ENCODE measurements around the gene LGALS3. TPM values are rescaled to one million over a fixed set of nuclear protein-coding genes. Genes with fewer than 3 reads are reported as not detected.
A peak's percentile ranks its signal among the peaks of the same experiment; 100 is the strongest.

The LGALS3 gene
- total RNA-seq, 1 donor from 2014 or later, result 1.2 TPM

GRCh38 chr14:55107766-55108554 lies 21.1 kb upstream of the LGALS3 start:
- TF ChIP-seq, protein P1, sequence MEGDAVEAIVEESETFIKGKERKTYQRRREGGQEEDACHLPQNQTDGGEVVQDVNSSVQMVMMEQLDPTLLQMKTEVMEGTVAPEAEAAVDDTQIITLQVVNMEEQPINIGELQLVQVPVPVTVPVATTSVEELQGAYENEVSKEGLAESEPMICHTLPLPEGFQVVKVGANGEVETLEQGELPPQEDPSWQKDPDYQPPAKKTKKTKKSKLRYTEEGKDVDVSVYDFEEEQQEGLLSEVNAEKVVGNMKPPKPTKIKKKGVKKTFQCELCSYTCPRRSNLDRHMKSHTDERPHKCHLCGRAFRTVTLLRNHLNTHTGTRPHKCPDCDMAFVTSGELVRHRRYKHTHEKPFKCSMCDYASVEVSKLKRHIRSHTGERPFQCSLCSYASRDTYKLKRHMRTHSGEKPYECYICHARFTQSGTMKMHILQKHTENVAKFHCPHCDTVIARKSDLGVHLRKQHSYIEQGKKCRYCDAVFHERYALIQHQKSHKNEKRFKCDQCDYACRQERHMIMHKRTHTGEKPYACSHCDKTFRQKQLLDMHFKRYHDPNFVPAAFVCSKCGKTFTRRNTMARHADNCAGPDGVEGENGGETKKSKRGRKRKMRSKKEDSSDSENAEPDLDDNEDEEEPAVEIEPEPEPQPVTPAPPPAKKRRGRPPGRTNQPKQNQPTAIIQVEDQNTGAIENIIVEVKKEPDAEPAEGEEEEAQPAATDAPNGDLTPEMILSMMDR (conservative IDR thresholded peaks at IDR 0.05), result no peak
- Mint-ChIP-seq H3K27ac (ENCODE audit: unreplicated experiment) (peak overlapping the region; percentile 87), H3K4me1 (peaks cover 15% of the 10 kb centered on the region), H3K9me3 (peaks cover 5% of the 10 kb centered on the region), H3K36me3 (ENCODE audit: low read depth) (peaks cover 5% of the 10 kb centered on the region), H3K27me3 (ENCODE audit: low read depth) (no peaks in the 10 kb centered on the region), H3K4me3 (no peak overlapping the region)
- no peak for DNase-seq (ENCODE audit: low read depth, low spot score)

GRCh38 chr14:55109836-55110235 lies 19.2 kb upstream of the LGALS3 start:
- peaks cover 11% of the 10 kb centered on the region for H3K4me1 Mint-ChIP-seq
- no peaks in the 10 kb centered on the region for H3K27me3 Mint-ChIP-seq (ENCODE audit: low read depth)
- no peaks in the 10 kb centered on the region for H3K36me3 Mint-ChIP-seq (ENCODE audit: low read depth)
- H3K9me3 Mint-ChIP-seq, result peaks cover 4% of the 10 kb centered on the region
- H3K4me3 Mint-ChIP-seq, result no peak overlapping the region
- no peak for DNase-seq (ENCODE audit: low read depth, low spot score)
- no peak overlapping the region for H3K27ac Mint-ChIP-seq (ENCODE audit: unreplicated experiment)
- TF ChIP-seq, protein P1 (conservative IDR thresholded peaks at IDR 0.05), result no peak

GRCh38 chr14:55111122-55111708 lies 17.8 kb upstream of the LGALS3 start:
- TF ChIP-seq, protein P1 (conservative IDR thresholded peaks at IDR 0.05), result peak; percentile 39

DNA sequence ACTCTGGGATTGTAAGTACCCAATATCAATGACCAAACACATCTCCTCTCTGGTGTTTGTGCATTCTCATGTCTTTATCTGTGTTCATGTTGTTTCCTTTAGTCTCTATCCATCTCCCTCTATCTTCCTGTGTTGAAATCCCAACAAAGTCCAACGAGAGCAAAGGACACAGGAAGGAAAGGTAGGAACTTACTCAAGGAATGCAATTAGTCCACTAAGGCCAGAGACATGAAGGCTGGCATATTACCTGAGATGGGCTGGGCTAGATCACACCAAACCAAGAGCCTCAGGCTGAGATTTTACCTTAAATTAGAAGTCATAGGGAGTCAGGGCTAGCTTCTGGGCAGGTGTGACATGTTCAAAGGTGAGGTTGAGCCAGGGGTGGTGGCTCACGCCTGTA lies 14.3 kb upstream of the LGALS3 start:
- Mint-ChIP-seq H3K27ac (ENCODE audit: unreplicated experiment) (no peak overlapping the region), H3K4me3 (no peak overlapping the region), H3K27me3 (ENCODE audit: low read depth) (no peaks in the 10 kb centered on the region), H3K36me3 (ENCODE audit: low read depth) (no peaks in the 10 kb centered on the region), H3K9me3 (peaks cover 4% of the 10 kb centered on the region), H3K4me1 (no peaks in the 10 kb centered on the region)
- DNase-seq (ENCODE audit: low read depth, low spot score), result no peak
- TF ChIP-seq, protein P1 (conservative IDR thresholded peaks at IDR 0.05), result no peak

More at GRCh38 chr14:55111122-55111708, 17.8 kb upstream of the LGALS3 start:
- DNase-seq (ENCODE audit: low read depth, low spot score), result no peak
- Mint-ChIP-seq H3K9me3 (peaks cover 4% of the 10 kb centered on the region), H3K4me1 (peaks cover 11% of the 10 kb centered on the region), H3K4me3 (no peak overlapping the region), H3K27ac (ENCODE audit: unreplicated experiment) (no peak overlapping the region), H3K27me3 (ENCODE audit: low read depth) (no peaks in the 10 kb centered on the region), H3K36me3 (ENCODE audit: low read depth) (no peaks in the 10 kb centered on the region)

DNA sequence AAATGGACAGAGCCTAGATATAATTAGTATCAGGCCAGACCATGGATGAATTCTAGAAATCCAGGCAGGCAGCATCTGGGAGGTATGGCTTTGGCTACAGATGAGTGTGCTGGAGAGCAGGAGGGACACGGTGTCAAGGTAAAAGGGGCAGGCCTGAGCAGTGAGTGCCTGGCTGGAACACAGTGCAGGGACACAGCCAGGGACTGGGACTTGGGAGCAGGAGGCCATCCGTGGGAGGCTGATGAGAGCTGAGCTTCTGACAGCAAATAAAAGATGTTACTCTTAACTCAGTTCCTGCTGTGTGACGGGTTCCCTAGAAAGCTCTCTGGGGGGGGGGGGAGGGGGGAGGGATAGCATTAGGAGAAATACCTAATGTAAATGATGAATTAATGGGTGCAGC lies 13.6 kb upstream of the LGALS3 start:
- TF ChIP-seq, protein P1 (conservative IDR thresholded peaks at IDR 0.05), result no peak
- DNase-seq (ENCODE audit: low read depth, low spot score), result no peak
- H3K27me3 Mint-ChIP-seq (ENCODE audit: low read depth), result no peaks in the 10 kb centered on the region
- H3K9me3 Mint-ChIP-seq, result peaks cover 4% of the 10 kb centered on the region
- H3K4me1 Mint-ChIP-seq, result no peaks in the 10 kb centered on the region
- H3K4me3 Mint-ChIP-seq, result no peak overlapping the region
- no peaks in the 10 kb centered on the region for H3K36me3 Mint-ChIP-seq (ENCODE audit: low read depth)
- H3K27ac Mint-ChIP-seq (ENCODE audit: unreplicated experiment), result no peak overlapping the region

Data from neural crest cell (in vitro differentiated cells).